GM18505 (cell line): ENCODE results near the gene POLRMT.

Source experiments
- ATAC-seq: cut with Tn5 transposase; IDR thresholded peaks from one replicate; pipeline ENCODE4 v1.9.1; 2021; ENCODE audit not compliant: unreplicated experiment
- POLR2A ChIP-seq: IDR thresholded peaks from 4 replicates; pipeline ENCODE4 v1.6.1; 2011; ENCODE audit warnings: borderline replicate concordance; ENCODE audit not compliant: insufficient read depth, insufficient read length; ENCODE audit errors: extremely low read depth

The POLRMT gene

DNA sequence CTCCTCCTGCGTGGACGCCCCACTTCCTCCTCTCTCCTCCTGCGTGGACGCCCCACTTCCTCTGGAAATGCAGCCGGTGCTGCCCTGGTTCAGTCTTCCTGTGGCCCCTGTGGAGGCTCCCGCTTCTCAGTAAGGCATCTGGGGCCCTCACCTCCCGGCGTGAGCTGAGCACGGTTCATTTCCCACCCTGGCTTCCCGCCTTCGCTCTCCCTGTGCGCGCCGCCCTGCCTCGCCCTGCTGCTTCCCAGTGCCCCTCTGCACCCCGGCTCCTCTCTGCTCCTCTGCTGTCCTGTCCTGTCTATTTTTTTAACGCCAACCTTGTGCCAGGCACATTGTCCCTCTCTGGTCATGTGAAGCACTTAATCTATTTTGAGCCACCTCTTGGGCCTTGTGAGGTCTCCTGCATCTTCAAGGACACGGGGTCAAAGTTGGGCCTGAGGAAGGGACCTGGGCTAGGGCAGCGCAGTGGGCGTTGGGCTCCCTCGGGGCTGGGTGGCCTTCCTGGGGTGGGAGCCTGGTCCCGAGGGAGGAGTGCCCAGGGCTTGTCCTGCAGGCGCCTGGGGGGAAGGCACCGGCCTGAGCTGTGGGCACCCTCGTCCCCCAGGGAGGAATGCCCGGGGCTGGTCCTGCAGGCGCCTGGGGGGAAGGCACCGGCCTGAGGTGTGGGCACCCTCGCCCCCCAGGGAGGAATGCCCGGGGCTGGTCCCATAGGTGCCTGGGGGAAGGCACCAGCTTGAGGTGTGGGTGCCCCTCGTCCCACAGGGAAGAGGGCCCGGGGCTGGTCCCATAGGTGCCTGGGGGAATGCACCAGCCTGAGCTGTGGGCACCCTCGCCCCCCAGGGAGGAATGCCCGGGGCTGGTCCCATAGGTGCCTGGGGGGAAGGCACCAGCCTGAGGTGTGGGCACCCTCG is 30.7 kb downstream of the POLRMT start:
- no peak for ATAC-seq
- TF ChIP-seq POLR2A = no peak

DNA sequence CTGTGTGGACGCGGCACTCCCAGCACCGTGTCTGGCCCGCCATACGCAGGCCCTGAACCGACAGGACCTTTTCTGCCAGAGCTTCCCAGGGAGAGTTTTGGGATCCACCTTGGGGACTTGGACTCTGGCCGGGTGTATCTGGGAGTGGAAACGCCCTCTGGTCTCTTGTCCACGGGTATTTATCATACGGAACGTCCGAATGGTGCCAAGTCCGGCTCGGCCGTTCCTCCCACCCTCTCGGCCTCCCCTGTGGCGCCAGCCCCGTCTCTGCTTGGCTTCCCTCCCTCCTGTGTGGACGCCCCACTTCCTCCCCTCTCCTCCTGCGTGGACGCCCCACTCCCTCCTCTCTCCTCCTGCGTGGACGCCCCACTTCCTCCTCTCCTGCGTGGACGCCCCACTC is 31.5 kb downstream of the POLRMT start:
- ATAC-seq = no peak
- TF ChIP-seq POLR2A = no peak

DNA sequence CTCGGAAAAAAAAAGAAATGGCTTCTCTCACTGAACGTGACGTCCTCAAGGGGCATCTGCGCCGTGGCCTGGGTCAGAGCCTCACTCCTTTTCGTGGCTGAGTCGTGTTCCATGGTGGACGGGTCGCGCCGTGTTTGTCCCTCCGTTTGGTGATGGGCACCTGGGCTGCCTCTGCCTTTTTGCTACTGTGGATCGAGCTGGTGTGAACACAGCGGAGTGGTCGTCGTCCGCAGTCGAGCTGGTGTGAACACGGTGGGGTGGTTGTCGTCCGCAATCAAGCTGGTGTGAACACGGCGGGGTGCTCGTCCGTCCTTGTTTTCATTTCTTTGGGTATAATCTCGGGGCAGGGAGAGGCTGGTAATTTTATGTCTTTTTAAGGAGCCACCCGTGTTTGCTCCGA is 32.0 kb downstream of the POLRMT start:
- ATAC-seq = no peak
- TF ChIP-seq POLR2A = no peak

DNA sequence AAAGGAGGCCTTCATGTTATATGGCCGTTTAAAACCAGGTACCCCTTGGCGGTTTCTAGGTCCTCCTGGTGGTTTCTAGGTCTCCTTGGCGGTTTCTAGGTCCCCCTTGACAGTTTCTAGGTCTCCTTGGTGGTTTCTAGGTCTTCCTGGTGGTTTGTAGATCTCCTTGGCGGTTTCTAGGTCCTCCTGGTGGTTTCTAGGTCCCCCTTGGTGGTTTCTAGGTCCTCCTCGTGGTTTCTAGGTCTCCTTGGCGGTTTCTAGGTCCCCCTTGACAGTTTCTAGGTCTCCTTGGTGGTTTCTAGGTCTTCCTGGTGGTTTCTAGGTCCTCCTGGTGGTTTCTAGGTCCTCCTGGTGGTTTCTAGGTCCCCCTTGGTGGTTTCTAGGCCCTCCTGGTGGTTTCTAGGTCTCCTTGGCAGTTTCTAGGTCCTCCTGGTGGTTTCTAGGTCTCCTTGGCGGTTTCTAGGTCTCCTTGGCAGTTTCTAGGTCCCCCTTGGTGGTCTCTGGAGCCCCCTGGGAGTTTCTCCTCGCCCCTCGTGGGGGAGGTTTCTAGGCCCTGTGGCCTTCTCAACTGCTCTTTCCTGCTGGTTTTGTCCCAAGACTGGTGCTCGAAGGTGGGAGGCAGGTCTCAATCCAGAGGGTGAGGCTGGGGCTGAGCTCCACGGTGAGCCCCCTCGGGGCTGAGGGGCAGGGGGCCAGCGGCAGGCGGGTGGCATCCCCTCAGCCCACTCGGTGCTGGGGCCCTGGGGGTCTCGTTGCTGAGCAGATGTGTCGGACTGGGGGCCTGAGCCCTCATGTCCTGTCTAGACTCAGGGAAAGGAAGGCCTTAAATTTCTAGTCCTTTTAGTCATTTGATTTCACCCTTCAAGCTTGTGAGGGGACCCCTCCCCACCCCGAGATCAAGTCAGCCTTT is 35.7 kb downstream of the POLRMT start:
- no peak for TF ChIP-seq POLR2A
- ATAC-seq = no peak

DNA sequence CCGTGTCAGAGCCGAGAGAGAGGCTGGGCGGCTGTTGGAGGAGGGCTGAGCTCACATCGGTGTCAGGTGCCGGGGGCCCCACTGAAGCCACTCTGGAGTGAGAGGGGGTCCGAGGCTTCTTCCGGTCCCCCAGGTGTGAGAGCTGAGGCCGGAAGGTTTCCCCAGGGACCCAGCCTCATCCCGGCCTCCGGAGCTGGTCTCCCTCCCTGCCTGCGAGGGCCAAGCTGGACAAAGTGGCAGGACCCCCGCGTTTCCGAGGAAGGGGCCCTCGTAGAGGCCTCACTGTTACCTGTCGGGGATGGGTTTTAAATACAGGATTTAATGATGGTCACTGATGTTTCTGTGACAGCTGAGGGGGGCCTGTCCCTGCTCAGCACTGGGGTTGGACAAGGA is 37.1 kb downstream of the POLRMT start:
- no peak for TF ChIP-seq POLR2A
- no peak for ATAC-seq

DNA sequence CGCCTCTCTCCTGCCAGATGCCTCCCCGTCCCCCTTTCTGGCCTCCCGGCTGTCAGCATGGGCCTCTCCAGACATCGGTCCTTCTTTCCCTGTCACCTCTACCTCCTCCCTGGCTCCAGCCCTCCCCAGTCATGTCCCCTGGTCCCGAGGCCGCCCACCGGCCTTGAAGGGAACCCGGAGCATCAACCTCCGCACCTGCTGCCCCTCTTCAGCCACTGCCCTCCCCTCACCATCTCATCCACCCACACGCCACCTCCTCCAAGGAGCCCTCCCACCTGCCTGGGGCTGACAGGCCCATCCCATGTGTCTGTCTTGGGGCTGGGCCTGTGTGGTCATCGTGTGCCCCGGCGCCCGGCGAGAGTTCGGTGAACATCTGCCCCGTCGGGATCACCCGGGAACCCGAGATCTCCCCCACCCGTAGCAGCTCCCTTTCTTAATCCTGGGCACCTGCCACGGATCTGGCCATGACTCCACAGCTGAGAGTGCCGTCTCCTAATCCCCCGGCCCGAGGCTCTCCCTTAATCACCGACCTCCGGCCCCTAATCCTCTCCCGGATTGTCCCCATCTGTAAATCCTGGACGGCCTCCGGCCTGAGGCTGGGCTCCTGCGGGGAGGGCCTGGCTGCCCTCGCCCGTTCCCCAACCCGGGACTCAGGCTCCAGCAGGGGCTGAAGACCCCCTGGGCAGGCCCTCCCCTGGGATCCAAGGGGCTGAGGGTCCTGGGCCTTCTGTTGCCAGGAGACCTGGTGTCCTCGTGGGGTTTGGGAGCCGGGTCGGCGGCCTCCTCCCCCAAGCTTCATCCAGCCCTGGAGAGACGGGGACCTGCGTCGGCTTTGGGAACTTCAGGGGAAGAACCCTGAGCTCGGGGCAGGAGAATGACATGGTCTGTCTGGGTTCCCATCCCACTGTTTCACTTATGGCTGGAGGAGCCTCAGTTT is 37.7 kb downstream of the POLRMT start:
- ATAC-seq = no peak
- no peak for TF ChIP-seq POLR2A

DNA sequence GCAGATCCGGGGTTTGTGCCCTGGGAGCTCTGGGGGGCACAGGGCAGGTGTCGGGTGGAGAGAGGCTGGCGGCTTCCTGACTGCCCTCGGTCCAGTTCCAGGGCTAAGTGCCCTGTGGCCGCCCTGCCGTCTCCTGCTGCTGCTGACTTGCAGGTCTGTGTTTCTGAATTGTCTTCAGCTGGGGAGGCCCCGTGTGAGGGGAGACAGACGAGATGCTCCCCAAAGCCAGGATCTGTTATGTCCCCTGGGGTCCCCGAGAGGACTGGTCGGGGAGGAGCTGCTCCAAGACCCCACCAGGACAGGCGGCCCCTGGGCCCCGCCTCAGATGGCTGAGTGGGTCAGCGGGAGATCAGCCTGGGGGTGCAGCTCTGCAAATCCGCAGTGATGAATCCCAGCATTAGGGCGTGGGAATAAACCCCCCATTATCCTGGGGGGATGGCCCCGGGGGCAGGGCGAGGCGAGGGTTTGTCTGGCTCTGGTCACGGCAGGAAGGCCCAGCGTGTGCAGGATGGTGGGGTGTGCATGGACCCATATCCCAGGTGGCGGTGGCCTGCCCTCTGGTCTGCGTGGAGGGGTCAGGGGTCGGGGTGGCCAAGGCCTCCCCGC is 39.0 kb downstream of the POLRMT start:
- no peak for ATAC-seq

DNA sequence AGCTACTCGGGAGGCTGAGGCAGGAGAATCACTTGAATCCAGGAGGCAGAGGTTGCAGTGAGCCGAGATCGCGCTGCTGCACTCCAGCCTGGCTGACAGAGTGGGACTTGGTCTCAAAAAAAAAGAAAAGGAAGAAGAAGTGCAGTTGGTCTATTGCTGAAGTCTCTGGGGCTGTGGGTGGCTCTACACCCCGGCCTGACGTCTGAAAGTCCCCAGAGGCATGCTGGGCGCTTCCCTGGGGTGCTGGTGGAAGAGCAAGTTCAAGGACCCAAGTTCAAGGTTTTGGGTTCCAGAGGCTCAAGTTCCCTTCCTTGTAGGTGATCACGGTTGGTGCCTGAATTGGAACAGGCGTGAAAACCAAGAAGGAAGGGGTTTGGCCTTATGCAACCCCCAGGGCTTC is 39.8 kb downstream of the POLRMT start:
- ATAC-seq = no peak
- TF ChIP-seq POLR2A = no peak

More for the DNA sequence above, 39.0 kb downstream of the POLRMT start:
- TF ChIP-seq POLR2A = no peak

DNA sequence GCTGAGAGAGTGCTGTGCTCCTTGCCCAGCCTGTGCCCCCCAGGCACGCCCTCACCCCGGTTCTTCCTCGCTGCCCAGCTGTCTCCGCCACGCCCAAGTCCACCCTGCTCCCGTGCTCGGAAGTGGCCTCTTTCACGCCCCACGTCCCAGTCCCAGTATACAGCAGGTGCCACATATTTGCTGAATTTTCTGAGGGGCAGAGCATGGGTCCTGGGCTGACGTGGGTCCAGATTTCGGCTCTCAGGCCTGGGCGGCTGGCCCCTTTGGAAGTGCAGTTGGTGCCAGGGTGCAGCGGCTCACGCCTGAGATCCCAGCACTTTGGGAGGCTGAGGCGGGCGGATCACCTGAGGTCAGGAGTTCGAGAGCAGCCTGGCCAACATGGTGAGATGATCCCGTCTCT is 40.3 kb downstream of the POLRMT start:
- no peak for ATAC-seq
- no peak for TF ChIP-seq POLR2A

DNA sequence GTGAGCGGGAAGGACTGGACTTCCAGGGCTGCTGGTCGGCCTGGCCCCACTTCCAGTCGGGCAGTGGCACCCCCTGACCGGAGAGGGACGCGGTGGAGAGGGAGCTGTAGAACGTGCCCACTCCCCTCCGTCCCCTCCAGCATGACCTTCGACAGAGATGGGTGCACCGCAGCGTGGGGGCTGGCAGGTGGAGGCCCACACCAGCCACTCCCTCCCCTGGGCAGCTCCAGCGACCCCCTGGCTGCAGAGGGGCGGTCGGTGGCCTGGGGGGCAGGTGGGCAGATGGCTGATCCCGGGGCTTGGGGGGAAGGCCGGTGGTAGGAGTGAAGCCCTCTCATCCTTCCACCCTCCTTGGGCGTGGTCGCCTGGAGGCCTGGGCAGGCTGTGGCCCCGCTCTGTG is 41.2 kb downstream of the POLRMT start:
- ATAC-seq = no peak
- no peak for TF ChIP-seq POLR2A

DNA sequence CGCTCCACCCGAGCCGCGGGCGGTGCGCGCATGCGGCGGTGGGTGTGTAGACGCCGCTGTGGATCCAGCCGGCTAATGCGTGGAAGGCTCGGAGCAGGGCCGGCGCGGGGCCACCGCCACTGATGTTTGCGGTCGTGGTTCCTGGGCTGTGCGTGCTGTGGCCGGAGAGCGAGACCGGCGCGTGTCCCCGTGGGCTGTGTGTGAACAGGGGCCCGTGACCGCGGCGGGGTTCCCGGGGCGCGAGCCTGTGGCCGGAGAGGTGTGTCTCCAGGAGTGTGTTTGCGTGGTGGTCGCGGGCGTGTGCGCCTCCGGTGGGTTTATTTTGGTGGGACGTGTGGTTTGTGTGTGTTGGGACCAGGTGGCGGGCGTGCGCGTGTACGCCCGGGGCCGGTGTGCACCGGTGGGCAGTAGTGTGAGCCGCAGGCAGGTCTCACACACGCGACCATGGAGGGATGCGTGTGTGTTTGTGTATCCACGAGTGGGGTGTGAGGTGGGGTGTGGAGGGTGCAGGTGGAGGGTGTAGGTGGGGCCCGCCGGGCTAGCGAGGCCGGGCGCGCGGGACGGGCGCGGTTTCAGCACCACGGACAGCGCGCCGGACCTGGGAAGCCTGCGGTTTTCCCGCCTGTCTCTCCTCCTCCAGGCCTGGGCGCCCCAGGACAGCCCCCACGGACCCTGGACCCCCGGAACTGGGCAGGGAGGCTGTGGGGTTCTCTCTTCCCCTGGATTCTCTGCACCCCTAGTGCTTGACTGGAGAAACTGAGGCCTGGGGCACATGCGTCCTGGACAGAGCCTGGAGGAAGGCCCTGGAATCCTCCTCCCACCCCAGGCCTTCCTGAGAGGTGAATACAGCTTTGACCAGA is 42.0 kb downstream of the POLRMT start:
- ATAC-seq = no peak

DNA sequence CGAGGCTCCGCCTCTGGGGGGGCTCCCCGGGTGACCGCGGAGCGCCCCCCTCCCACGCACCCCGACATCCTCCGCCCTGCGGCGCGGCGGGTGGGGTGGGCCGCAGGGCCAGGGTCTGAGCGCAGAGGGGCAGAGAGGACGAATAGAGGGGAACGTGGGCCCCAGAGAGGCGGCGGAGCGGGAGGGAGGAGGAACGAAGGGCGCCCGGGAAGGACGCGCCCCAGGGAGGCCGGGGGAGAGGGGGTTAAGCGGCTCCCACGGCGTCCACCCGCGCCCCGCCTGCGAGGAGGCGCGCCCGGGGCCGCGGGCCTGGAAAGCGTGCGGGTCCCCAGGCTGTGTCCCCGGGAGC is 42.6 kb downstream of the POLRMT start:
- no peak for TF ChIP-seq POLR2A
- no peak for ATAC-seq

More for the DNA sequence above, 42.0 kb downstream of the POLRMT start:
- TF ChIP-seq POLR2A = no peak
